HEK293 (cell line): ENCODE results near the gene CCDC149.

ENCODE experiments used
- CTCF ChIP-seq: fragments of 450-650 bp; formaldehyde crosslinking; IDR thresholded peaks from 2 replicates; pipeline ENCODE4 v1.5.1; 2016; ENCODE audit warnings: missing biosample characterization, missing genetic modification characterization
- SP2 ChIP-seq: fragments of 450-650 bp; formaldehyde crosslinking; IDR thresholded peaks from 2 replicates; pipeline ENCODE4 v1.5.1; 2016; ENCODE audit warnings: missing biosample characterization, missing genetic modification characterization
- TCF7L2 ChIP-seq: IDR thresholded peaks from 2 replicates; pipeline ENCODE4 v1.6.1; 2011; ENCODE audit warnings: low read depth, mild to moderate bottlenecking, inconsistent platforms, low read length, moderate library complexity, borderline replicate concordance
- YY1 ChIP-seq: fragments of 450-650 bp; formaldehyde crosslinking; IDR thresholded peaks from 2 replicates; pipeline ENCODE4 v1.5.1; 2018; ENCODE audit warnings: missing biosample characterization, missing genetic modification characterization
- ZBTB7A ChIP-seq: fragments of 450-650 bp; formaldehyde crosslinking; IDR thresholded peaks from 2 replicates; pipeline ENCODE4 v1.5.1; 2016; ENCODE audit warnings: low read depth, missing biosample characterization, missing genetic modification characterization
- ZNF24 ChIP-seq: fragments of 450-650 bp; formaldehyde crosslinking; IDR thresholded peaks from 2 replicates; pipeline ENCODE4 v1.5.1; 2016; ENCODE audit warnings: missing biosample characterization, missing genetic modification characterization
- ZNF248 ChIP-seq: fragments of 450-650 bp; formaldehyde crosslinking; IDR thresholded peaks from 2 replicates; pipeline ENCODE4 v1.5.1; 2017; ENCODE audit warnings: missing biosample characterization, missing genetic modification characterization
- ZNF274 ChIP-seq, 2 experiments: fragments of 200-500 bp in 1 of 2; fragments of 450-650 bp in 1 of 2; sonication (Bioruptor generic) in 1 of 2; formaldehyde crosslinking in 1 of 2; IDR thresholded peaks; 2 replicates each; pipeline versions ENCODE4 v1.5.1 to v1.6.1; 2014 to 2016; ENCODE audit warnings: borderline replicate concordance in 1 of 2, inconsistent platforms in 1 of 2, low read length in 1 of 2, missing biosample characterization in 1 of 2, missing genetic modification characterization in 1 of 2
- ZNF423 ChIP-seq: fragments of 450-650 bp; formaldehyde crosslinking; IDR thresholded peaks from 2 replicates; pipeline ENCODE4 v1.5.1; 2016; ENCODE audit warnings: missing biosample characterization, missing genetic modification characterization
- ZNF514 ChIP-seq: fragments of 450-650 bp; formaldehyde crosslinking; IDR thresholded peaks from 2 replicates; pipeline ENCODE4 v1.5.1; 2016; ENCODE audit warnings: missing biosample characterization, missing genetic modification characterization
- ZNF624 ChIP-seq: fragments of 450-650 bp; formaldehyde crosslinking; IDR thresholded peaks from 2 replicates; pipeline ENCODE4 v1.5.1; 2017; ENCODE audit warnings: missing biosample characterization, missing genetic modification characterization
- ZNF660 ChIP-seq: fragments of 450-650 bp; IDR thresholded peaks from 2 replicates; pipeline ENCODE4 v1.5.1; 2018; ENCODE audit warnings: missing biosample characterization, mild to moderate bottlenecking, missing genetic modification characterization
- ZSCAN18 ChIP-seq: fragments of 450-650 bp; formaldehyde crosslinking; IDR thresholded peaks from 2 replicates; pipeline ENCODE4 v1.5.1; 2016; ENCODE audit warnings: missing biosample characterization, missing genetic modification characterization

- TF ChIP-seq YY1 (tag by site-specific recombination) (no peak), CTCF (tag by site-specific recombination) (no peak), ZNF24 (tag by site-specific recombination) (no peak), ZBTB7A (tag by site-specific recombination) (no peak), ZNF248 (tag by site-specific recombination) (no peak), ZNF514 (no peak), ZNF423 (no peak), ZNF274 (IDR thresholded peaks at IDR 0.05; ENCODE audit: low read length) (no peak), ZNF274 (tag by site-specific recombination; IDR thresholded peaks at IDR 0.05; ENCODE audit: borderline replicate concordance) (no peak), ZNF660 (tag by site-specific recombination) (no peak), ZSCAN18 (tag by site-specific recombination) (no peak), TCF7L2 (no peak), SP2 (tag by site-specific recombination) (no peak), ZNF624 (tag by site-specific recombination) (no peak)
Measured at GRCh38 chr4:24927049-24927448, 14.2 kb upstream of the CCDC149 start.
